ENCODE data around the gene CDH4. TPM values are rescaled to one million over a fixed set of nuclear protein-coding genes. Genes with fewer than 3 reads are reported as not detected.

Gene CDH4
- total RNA-seq, 2 donors from 2014 or later = 0.07 to 0.94 TPM

DNA sequence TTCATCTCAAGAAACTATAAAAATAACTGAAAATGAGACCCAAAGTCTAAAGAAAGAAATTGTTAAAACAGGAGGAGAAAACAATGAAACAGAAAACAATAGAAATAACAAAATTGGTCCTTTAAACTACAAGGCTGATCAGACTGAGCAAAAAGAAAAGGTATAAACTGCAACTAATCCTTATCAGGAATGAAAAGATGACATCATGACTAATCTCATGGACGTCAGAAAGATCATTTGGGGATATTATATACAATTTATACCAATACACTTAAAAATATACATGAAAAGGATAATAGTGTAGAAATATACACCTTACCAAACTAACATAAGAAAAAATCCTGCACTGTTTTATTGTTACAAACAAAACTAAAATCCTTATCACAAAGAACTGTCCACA is 498.0 kb downstream of the CDH4 start:
- TF ChIP-seq, protein P1, sequence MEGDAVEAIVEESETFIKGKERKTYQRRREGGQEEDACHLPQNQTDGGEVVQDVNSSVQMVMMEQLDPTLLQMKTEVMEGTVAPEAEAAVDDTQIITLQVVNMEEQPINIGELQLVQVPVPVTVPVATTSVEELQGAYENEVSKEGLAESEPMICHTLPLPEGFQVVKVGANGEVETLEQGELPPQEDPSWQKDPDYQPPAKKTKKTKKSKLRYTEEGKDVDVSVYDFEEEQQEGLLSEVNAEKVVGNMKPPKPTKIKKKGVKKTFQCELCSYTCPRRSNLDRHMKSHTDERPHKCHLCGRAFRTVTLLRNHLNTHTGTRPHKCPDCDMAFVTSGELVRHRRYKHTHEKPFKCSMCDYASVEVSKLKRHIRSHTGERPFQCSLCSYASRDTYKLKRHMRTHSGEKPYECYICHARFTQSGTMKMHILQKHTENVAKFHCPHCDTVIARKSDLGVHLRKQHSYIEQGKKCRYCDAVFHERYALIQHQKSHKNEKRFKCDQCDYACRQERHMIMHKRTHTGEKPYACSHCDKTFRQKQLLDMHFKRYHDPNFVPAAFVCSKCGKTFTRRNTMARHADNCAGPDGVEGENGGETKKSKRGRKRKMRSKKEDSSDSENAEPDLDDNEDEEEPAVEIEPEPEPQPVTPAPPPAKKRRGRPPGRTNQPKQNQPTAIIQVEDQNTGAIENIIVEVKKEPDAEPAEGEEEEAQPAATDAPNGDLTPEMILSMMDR (IDR thresholded peaks at IDR 0.05) = no peak
- Histone ChIP-seq H3K27me3 (no peaks in the 10 kb centered on the region), H3K4me3 (no peak overlapping the region), H3K36me3 (no peaks in the 10 kb centered on the region), H3K9me3 (peaks cover 0 to 21% of the 10 kb centered on the region in 2 donors), H3K4me1 (no peaks in the 10 kb centered on the region), H3K27ac (no peak overlapping the region)
- no peak for DNase-seq (ENCODE audit: low spot score)

DNA sequence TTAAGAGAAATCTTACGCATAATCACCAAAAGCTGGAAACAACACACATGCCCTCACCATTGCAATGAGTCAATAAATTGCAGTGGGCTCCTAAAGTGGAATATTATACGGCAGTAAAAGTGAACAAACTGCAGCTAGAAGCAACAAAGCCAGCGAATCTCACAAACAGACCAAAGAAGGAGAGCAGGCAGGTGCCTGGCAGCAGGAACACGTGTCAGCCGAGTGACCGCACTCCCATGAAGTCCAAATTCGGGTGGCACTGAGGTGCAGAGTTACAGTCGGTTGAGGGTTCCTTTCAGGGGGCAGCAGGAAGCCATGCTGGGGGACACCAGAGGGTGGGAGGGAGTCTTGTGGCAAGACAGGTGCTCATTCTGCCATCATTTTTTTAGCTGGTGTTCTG is 500.5 kb downstream of the CDH4 start:
- TF ChIP-seq, protein P1 (IDR thresholded peaks at IDR 0.05) = no peak
- no peaks in the 10 kb centered on the region for H3K36me3 ChIP-seq
- no peaks in the 10 kb centered on the region for H3K27me3 ChIP-seq
- no peak overlapping the region for H3K4me3 ChIP-seq
- H3K4me1 ChIP-seq = no peaks in the 10 kb centered on the region
- peaks cover 0 to 21% of the 10 kb centered on the region in 2 donors for H3K9me3 ChIP-seq
- no peak for DNase-seq (ENCODE audit: low spot score)
- no peak overlapping the region for H3K27ac ChIP-seq

DNA sequence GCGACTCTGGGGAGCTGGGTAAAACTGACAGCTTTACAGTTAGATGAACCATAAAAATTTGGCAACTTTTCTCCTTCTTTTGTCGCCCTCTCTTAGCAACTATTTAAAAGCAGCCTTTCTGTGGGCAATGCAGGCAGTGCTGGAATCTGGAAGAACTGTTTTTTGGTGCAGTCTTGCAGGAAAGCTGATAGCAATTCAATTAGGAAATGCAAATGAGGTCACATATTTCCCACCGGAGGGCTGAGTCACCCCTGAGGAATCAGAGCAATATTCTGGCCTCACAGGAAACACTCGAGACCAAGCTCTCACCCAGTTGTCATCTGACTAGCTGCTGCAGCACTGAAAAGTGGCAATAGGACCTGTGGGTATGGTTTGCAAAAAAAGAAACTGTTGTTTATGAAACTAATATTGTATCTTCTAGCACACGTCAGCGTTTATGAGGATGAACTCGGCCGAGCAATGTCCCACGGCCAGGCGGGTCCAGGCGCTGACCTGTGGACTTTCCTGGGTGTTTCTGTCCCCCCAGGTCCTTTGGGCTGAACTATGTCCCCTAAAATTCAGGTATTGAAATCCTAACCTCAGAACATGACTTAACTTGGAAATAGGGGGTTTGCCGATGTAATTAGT is 501.4 kb downstream of the CDH4 start:
- peaks cover 0 to 21% of the 10 kb centered on the region in 2 donors for H3K9me3 ChIP-seq
- H3K27ac ChIP-seq = no peak overlapping the region
- no peak overlapping the region for H3K4me3 ChIP-seq
- H3K27me3 ChIP-seq = no peaks in the 10 kb centered on the region
- TF ChIP-seq, protein P1 (IDR thresholded peaks at IDR 0.05) = no peak
- no peaks in the 10 kb centered on the region for H3K36me3 ChIP-seq
- H3K4me1 ChIP-seq = no peaks in the 10 kb centered on the region
- no peak for DNase-seq (ENCODE audit: low spot score)

DNA sequence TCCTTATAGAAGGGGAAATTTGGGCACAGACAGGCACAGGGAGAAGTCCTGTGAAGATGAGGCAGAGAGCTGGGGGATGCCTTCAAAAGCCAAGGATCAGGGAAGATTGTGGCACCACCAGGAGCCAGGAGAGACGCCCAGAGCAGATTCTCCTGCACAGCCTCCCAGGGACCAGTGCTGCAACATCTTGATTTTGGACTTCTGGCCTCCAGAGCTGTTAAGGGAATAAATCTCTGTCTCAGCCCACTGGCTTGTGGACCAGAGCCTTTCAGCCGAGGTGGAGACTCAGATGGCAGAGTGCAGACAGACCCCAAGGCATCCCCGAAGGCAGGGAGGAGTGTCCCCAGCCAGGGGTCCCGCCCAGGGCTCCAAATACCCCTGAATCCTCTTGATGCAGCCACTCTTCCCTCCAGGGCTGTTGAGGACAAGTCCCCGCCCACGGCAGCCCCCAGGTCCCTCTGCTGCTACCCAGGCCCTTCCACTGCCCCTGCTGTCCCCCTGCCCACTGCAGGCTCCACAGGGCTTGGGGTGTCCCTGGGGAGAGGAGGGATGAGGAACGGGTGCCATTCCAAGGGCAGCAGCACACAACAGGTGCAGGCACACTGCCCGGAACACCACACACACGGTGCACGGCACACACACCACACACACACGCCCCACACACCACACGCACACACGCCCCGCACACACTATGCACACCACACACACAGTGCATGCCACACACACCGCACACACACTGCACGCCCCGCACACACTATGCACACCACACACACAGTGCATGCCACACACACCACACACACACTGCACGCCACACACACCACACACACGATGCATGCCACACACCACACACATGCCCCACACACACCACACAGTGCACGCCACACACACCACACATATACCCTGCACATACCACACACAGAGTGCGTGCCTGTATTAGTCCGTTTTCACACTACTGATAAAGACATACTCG is 502.2 kb downstream of the CDH4 start:
- H3K4me3 ChIP-seq = no peak overlapping the region
- peaks cover 0 to 21% of the 10 kb centered on the region in 2 donors for H3K9me3 ChIP-seq
- H3K27me3 ChIP-seq = no peaks in the 10 kb centered on the region
- H3K27ac ChIP-seq = no peak overlapping the region
- no peak for DNase-seq (ENCODE audit: low spot score)
- TF ChIP-seq, protein P1 (IDR thresholded peaks at IDR 0.05) = no peak
- no peaks in the 10 kb centered on the region for H3K36me3 ChIP-seq
- H3K4me1 ChIP-seq = no peaks in the 10 kb centered on the region

DNA sequence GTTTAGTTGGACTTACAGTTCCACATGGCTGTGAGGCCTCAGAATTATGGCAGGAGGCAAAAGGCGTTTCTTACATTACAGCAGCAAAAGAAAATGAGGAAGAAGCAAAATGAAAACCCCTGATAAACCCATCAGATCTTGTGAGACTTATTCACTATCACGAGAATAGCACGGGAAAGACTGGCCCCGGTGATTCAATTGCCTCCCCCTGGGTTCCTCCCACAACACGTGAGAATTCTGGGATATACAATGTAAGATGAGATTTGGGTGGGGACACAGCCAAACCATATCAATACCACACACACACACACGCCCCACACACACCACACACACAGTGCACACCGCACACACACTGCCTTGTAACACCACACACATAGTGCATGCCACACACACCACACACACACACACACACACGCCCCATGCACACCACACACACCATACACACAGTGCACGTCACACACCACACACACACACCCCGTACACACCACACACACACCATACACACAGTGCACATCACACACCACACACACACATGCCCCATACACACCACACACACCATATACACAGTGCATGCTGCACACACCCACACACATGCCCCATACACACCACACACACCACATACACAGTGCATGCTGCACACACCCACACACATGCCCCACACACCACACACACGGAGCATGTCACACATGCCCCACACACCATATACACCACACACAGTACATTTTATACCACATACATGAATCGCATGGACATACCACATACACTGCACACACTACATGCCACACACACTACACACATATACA is 503.1 kb downstream of the CDH4 start:
- Histone ChIP-seq H3K9me3 (peaks cover 0 to 17% of the 10 kb centered on the region in 2 donors), H3K36me3 (no peaks in the 10 kb centered on the region), H3K27ac (no peak overlapping the region), H3K27me3 (no peaks in the 10 kb centered on the region), H3K4me1 (no peaks in the 10 kb centered on the region), H3K4me3 (no peak overlapping the region)
- DNase-seq (ENCODE audit: low spot score) = no peak
- TF ChIP-seq, protein P1 (IDR thresholded peaks at IDR 0.05) = no peak
